HG02798 (cell line): Measurements from ENCODE around the gene SDS.
"Not testable (repeated sequence)": the region's sequence is repeated elsewhere in the genome, so short reads cannot be mapped to it uniquely, and the experiment has no call there.

ENCODE experiments used
- ATAC-seq: cut with Tn5 transposase; IDR thresholded peaks from one replicate; pipeline ENCODE4 v1.9.1; 2021; ENCODE audit warnings: mild to moderate bottlenecking; ENCODE audit not compliant: unreplicated experiment, poor library complexity

SDS gene

DNA sequence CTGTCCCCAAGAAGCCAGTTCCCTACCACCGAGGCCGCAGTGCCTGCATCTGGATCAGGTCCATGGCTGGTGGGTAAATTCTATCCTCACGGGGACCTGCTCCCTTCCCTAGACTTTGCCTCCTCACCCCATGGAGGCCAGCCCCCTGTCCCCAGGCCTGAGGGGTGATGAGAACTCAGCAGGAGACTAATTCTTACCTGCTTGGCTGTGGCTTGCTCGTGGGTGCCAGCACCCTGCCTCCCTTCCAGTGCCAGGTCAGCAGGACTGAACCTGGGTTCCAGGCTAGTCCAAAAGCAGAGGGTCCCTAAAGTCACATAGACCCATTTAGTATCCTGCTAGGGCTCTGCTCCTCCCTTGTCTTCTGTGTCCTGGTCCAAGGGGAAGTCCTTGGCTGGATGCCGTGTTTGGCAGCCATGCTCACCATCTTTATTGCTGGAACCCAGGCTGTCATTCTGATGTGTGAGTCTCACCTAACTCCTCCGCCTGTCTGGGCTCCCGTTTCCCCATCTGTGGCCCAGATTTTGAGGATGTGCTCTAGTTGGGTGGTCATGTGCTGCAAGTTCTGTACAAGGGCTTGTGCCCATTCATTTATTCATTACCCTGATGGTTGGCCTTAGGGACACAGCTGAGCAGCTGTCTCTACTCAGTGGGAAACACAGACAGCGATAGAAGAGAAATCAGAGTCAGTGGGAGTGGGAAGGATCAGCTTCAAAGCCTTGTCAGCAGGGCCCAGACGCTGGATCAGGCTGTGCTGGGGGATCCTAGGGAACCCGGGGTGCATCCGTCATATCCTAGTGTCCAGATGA lies 44.4 kb downstream of the SDS start:
- ATAC-seq = no peak

DNA sequence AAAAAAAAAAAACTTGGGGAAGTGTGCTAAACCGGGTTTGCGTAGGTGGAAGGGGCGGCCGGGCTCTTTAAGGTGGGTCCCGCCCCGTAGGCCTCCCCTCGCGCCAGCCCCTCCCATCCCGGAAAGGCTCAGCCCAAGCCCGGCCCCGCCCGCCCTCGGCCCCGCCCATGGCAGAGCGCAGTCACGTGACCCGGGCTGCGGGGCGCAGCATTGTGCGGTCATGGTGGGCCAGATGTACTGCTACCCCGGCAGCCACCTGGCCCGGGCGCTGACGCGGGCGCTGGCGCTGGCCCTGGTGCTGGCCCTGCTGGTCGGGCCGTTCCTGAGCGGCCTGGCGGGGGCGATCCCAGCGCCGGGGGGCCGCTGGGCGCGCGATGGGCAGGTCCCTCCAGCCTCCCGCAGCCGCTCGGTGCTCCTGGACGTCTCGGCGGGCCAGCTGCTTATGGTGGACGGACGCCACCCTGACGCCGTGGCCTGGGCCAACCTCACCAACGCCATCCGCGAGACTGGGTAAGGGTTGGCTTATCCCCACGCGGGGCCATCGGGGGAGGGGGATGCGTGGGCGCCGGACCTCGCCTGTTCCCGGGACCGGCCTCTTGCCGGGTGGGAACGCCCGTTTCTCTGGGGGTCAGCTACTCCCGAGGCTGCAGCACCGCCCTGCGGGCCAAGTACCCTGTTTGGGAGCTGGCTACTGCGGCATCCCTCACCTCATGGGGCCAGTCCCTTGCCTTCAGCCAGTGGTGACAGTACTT lies 45.1 kb downstream of the SDS start, which contains the start of gene PLBD2:
Gene PLBD2 (plus strand): TSS at position 207 of the 752 bp plus-strand sequence. CDS start 14 bp downstream, at position 221.
- ATAC-seq = peak; percentile 92

DNA sequence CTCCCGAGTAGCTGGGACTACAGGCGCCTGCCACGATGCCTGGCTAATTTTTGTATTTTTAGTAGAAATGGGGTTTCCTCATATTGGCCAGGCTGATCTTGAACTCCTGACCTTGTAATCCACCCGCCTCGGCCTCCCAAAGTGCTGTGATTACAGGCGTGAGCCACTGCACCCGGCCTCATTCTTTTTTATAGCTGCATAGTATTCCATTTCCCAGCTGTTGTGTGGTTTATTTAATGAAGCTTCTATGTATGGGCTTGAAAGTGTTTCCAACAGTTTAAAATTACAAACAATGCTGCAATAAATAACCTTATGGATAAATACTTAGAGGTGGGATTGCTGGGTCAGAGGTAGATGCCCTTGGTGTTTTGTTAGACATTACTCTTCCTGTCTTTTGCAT lies 49.5 kb downstream of the SDS start:
- not testable (repeated sequence) for ATAC-seq

DNA sequence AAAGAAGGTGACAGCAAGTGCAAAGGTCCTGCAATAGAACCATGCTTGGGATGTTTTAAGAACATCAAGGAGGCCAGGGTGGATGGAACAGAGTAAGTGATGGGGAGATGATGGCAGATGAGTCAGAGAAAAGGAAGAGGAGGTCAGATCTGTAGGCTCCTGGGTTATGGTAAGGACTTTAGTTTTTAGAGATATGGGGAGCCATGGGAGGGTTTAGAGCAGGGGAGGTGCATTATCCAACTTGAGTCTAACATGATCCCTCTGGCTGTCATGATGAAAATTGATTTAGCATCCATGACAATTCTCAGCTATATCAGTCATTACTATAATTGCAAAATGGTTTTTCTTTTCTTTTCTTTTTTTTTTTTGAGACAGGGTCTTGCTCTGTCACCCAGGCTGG lies 52.6 kb downstream of the SDS start:
- no peak for ATAC-seq

DNA sequence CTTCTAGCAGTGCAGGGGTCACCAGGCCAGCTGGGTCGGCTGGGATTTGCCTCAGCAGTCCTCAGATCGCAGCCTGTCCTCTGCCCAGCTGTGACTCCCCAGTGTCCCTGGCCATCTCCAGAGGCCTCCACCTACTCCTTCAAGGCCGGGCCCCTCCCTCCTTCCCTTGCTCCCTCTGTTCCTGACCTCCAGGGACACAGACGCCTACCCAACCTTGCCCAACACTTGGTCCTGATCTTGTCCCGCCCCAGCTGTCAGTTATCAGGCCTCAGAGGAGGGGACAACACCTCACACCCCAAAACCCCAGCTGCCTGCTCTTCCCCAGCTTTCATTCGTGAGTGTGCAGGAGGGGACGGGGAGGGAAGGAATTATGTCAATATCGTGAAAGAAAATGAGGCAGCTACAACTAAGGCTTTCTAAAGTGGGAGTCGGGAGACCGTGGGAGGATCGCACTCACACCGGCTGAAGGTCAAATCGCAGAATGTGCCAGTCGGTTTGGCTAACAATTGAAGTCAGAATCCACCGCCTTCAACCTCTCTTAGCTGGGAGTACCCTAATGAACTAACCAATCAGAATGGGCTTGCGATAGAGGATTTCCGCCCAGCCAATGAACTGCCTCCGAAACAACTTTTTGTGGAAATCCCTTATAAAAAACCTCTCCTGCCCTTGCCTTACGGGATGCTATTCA lies 54.7 kb downstream of the SDS start:
- ATAC-seq = no peak

DNA sequence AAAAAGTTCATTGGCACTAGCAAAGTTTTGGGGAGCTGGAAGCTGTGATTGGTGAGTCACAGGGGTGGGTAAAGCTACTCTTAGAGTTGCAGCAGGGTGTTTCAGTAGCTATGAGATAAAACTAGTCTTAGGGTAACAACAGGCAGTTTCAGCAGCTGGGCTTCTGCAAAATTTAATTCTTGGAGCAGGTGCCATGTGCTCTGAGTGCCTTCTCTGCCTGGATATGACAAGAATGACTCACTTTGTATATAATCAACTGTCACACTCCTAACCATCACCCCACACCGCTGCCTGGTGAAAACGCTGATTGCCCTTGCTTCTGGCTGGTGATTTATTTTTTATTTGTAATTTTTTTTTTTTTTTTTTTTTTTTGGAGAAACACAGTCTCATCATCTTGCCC lies 55.8 kb downstream of the SDS start:
- no peak for ATAC-seq

DNA sequence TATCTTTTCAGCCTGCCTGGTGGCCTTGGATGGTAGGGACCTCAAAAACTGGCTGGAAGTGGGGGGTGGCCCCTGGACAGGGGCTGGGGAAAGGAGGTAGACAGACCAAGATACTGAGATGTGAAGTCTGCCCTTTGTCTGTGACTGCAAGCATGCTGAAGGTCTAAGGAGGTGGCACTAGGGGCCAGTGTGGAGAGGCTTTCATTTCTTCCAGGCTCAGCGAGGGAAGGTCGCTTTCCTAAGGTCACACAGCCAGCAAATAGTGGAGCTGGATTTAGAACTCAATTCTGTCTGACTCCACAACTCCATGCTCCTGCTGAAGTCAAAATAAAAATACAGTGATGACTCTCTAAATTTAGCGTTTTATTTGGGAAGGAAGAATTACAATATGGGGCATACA lies 56.6 kb downstream of the SDS start:
- ATAC-seq = no peak

DNA sequence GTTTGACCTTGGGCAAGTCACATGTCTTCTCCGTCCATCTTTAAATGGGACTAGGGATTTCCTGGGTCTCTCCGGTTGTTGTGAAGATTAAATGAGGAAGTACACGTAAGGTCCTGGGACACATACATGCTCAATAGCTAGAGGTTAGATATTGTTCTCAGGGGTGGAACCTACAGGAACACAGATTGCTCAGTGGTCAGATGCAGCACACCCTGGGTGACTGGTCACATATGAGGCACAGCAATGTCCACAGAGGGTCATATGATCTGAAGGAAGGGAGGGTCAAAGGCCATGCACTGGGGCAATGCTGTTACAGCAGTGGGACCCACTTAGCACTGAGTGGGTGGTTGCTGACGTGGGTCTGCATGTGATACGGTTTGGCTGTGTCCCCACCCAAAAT lies 57.3 kb downstream of the SDS start:
- ATAC-seq = no peak

DNA sequence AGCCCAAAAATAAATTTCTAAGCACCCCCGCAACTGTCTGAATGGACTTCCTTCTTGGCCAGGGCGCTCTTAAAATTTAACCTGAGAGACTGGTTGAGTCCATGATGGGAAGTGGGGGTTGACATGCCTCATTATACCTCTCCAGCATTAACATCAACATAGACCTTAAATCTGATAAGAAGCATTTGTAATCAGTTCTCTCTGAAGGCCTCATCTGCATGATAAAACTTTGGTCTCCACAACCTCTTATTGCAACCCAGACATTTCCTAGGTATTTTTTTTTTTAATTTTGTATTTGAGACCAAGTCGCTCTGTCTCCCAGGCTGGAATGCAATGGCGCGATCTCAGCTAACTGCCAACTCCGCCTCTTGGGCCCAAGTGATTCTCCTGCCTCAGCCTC lies 58.4 kb downstream of the SDS start:
- no peak for ATAC-seq
